ENCODE data around the gene LRRIQ1. TPM values are rescaled to one million over a fixed set of nuclear protein-coding genes. Genes with fewer than 3 reads are reported as not detected.

Gene LRRIQ1
- total and polyA plus RNA-seq, 2 of the 4 experiments (the other 2 are of a cell fraction): under 0.01 to 0.05 TPM

DNA sequence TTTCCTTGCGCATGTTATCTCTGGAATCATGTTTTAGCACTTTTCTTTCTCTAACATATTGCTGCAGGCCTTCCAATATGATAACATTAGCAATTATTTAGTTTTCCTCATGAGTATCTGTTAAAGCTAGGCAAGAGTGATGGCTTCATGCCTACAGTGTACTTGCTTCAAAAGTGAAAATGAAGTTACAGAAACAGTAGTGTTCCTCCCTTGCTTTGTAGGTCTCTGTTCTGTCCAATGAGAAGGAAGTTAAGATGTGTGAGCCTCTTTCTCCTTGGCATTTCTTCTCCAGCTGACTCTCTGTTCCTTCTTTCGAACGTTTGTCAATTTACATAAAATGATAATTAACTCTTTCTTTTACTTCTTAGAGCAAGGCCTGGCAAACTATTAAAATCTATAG, 22.2 kb downstream of the LRRIQ1 start:
- no CpG with 5 or more reads among the region's 3 CpGs for WGBS, 2 experiments (ENCODE audit: extremely low coverage in 2 of 2, insufficient read length in 1 of 2)
- Histone ChIP-seq H2BK120ac (ENCODE audit: low read depth, low read length) (no peak overlapping the region), H3K4ac (ENCODE audit: low read depth, low read length) (no peak overlapping the region), H3K18ac (ENCODE audit: low read depth, low read length) (no peak overlapping the region), H3K23ac (ENCODE audit: low read depth, low read length) (no peak overlapping the region), H3K56ac (ENCODE audit: extremely low read depth, insufficient read depth, low read length) (no peak overlapping the region), H4K5ac (ENCODE audit: low read depth, low read length) (no peak overlapping the region), H3K4me2 (ENCODE audit: low read depth, low read length) (no peak overlapping the region), H2BK20ac (ENCODE audit: low read depth, low read length) (no peak overlapping the region), H4K91ac (ENCODE audit: insufficient read depth, low read depth, low read length) (no peak overlapping the region), H3K9me1 (ENCODE audit: insufficient read depth, low read length) (no peaks in the 10 kb centered on the region), H2AK9ac (replicated peaks; ENCODE audit: low read depth, low read length, poor library complexity) (no peak overlapping the region), H3K14ac (replicated peaks; ENCODE audit: low read depth, low read length) (no peak overlapping the region), H3K4me1 (ENCODE audit: control insufficient read depth, insufficient read depth, low read length) (no peaks in the 10 kb centered on the region), H4K20me1 (ENCODE audit: insufficient read depth, low read length) (no peaks in the 10 kb centered on the region), H2BK15ac (ENCODE audit: low read depth, low read length) (no peak overlapping the region), H3K27me3 (ENCODE audit: control insufficient read depth, insufficient read depth, low read length) (no peaks in the 10 kb centered on the region), H3K9ac (ENCODE audit: low read depth, low read length) (no peak overlapping the region), H3K79me1 (ENCODE audit: low read depth in 1 of 2, low read length in 2 of 2) (no peaks in the 10 kb centered on the region), H3K27ac (ENCODE audit: insufficient read depth, low read length) (no peak overlapping the region), H3K36me3 (ENCODE audit: control insufficient read depth, insufficient read depth, low read length) (no peaks in the 10 kb centered on the region), H2AFZ (replicated peaks; ENCODE audit: low read length, poor library complexity) (no peak overlapping the region), H2BK5ac (ENCODE audit: low read depth, low read length, poor library complexity, severe bottlenecking) (no peak overlapping the region), H3K9me3 (ENCODE audit: control insufficient read depth, insufficient read depth, low read length) (no peaks in the 10 kb centered on the region), H2AK5ac (ENCODE audit: low read depth, low read length) (no peak overlapping the region), H4K8ac (ENCODE audit: low read depth in 2 of 2, low read length in 2 of 2) (no peak overlapping the region), H3K4me3 (ENCODE audit: insufficient read depth, low read depth, low read length) (no peak overlapping the region)
- no TSS peak for BruUV-seq (replicated peaks)
- TF ChIP-seq MAZ (IDR thresholded peaks at IDR 0.05; ENCODE audit: borderline replicate concordance, low read depth, low read length) (no peak), SMC3 (IDR thresholded peaks at IDR 0.05; ENCODE audit: low read depth, low read length) (no peak), RCOR1 (IDR thresholded peaks at IDR 0.05; ENCODE audit: insufficient replicate concordance, low read length) (no peak), RAD21 (IDR thresholded peaks at IDR 0.05; ENCODE audit: low read length) (no peak), FOS (IDR thresholded peaks at IDR 0.05; ENCODE audit: low read depth, low read length) (no peak), NFE2L2 (IDR thresholded peaks at IDR 0.05; ENCODE audit: low read depth, low read length) (no peak), MAFK (IDR thresholded peaks at IDR 0.05; ENCODE audit: low read depth, low read length) (no peak), RFX5 (IDR thresholded peaks at IDR 0.05; ENCODE audit: low read depth, low read length) (no peak), MXI1 (IDR thresholded peaks at IDR 0.05; ENCODE audit: borderline replicate concordance, low read depth, low read length) (no peak)
- TF ChIP-seq, protein P1, sequence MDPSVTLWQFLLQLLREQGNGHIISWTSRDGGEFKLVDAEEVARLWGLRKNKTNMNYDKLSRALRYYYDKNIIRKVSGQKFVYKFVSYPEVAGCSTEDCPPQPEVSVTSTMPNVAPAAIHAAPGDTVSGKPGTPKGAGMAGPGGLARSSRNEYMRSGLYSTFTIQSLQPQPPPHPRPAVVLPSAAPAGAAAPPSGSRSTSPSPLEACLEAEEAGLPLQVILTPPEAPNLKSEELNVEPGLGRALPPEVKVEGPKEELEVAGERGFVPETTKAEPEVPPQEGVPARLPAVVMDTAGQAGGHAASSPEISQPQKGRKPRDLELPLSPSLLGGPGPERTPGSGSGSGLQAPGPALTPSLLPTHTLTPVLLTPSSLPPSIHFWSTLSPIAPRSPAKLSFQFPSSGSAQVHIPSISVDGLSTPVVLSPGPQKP (IDR thresholded peaks at IDR 0.05; ENCODE audit: borderline replicate concordance, low read depth, low read length): no peak
- TF ChIP-seq, protein P2, sequence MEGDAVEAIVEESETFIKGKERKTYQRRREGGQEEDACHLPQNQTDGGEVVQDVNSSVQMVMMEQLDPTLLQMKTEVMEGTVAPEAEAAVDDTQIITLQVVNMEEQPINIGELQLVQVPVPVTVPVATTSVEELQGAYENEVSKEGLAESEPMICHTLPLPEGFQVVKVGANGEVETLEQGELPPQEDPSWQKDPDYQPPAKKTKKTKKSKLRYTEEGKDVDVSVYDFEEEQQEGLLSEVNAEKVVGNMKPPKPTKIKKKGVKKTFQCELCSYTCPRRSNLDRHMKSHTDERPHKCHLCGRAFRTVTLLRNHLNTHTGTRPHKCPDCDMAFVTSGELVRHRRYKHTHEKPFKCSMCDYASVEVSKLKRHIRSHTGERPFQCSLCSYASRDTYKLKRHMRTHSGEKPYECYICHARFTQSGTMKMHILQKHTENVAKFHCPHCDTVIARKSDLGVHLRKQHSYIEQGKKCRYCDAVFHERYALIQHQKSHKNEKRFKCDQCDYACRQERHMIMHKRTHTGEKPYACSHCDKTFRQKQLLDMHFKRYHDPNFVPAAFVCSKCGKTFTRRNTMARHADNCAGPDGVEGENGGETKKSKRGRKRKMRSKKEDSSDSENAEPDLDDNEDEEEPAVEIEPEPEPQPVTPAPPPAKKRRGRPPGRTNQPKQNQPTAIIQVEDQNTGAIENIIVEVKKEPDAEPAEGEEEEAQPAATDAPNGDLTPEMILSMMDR (conservative IDR thresholded peaks at IDR 0.05; ENCODE audit: low read depth, low read length): no peak
- ChIA-PET POLR2A (ENCODE audit: unreplicated experiment) (no interaction called here), CTCF (interaction anchor here (0.6 to 1.0 kb wide), 4 partner anchors 22 to 833 kb away, joined by 3 to 5 read pairs (median 4); partner anchors contain the start of genes LRRIQ1 and TSPAN19)
- in situ Hi-C loops (cut with MboI; ENCODE audit: low sequenced_read_pairs) (no loop called here), intact Hi-C loops (cut with micrococcal nuclease) (no loop called here), dilution Hi-C loops (cut with HindIII; ENCODE audit: low sequenced_read_pairs, unreplicated experiment) (no loop called here)
- DNase-seq (no peak), ATAC-seq (ENCODE audit: low read depth) (no peak)
